Ishikawa (cell line): ENCODE data around the gene ROS1.

Experiments used
- MAX ChIP-seq: IDR thresholded peaks from 2 replicates; pipeline ENCODE4 v1.6.1; 2012
- ZBTB7A ChIP-seq: IDR thresholded peaks from 2 replicates; pipeline ENCODE4 v1.6.1; 2012; ENCODE audit warnings: low read depth

- TF ChIP-seq MAX (no peak), ZBTB7A (no peak)
Measured at GRCh38 chr6:117351521-117351920, 74.2 kb downstream of the ROS1 start.
